Activated T-helper 17 cell treated with anti-CD3 and anti-CD28 coated beads, Interleukin-2, amount 50 U/mL, for 72 hours (primary cell): ENCODE data around the gene SH3GL3. TPM values are rescaled to one million over a fixed set of nuclear protein-coding genes. Genes with fewer than 3 reads are reported as not detected.

Experiments used
- ATAC-seq: fragments of 150-1000 bp; cut with Tn5 transposase; replicated peaks from 2 replicates; pipeline ENCODE4 v1.10.0; 2021; ENCODE audit warnings: mild to moderate bottlenecking, moderate library complexity
- H3K27ac Mint-ChIP-seq: one replicate; pipeline ENCODE4 v1.8.0; 2022; ENCODE audit warnings: mixed read lengths
- H3K27me3 Mint-ChIP-seq: one replicate; pipeline ENCODE4 v1.8.0; 2022; ENCODE audit warnings: mixed read lengths
- H3K36me3 Mint-ChIP-seq: one replicate; pipeline ENCODE4 v1.8.0; 2022; ENCODE audit warnings: low read depth, mild to moderate bottlenecking, mixed read lengths
- H3K4me1 Mint-ChIP-seq: one replicate; pipeline ENCODE4 v1.8.0; 2022; ENCODE audit warnings: mixed read lengths
- H3K4me3 Mint-ChIP-seq: one replicate; pipeline ENCODE4 v1.8.0; 2022; ENCODE audit warnings: mild to moderate bottlenecking, mixed read lengths
- H3K9me3 Mint-ChIP-seq: one replicate; pipeline ENCODE4 v1.8.0; 2022; ENCODE audit warnings: mixed read lengths
- total RNA-seq, 2 donors: library from RNA; stranded (reverse); gene quantifications; one replicate each; pipeline ENCODE4 v1.2.3, GENCODE V29; 2022

The SH3GL3 gene
- total RNA-seq, 2 donors from 2014 or later = 0.74 TPM; not detected in 1

- no peak overlapping the region for H3K27ac Mint-ChIP-seq
- H3K9me3 Mint-ChIP-seq = no peaks in the 10 kb centered on the region
- H3K27me3 Mint-ChIP-seq = peaks cover 35% of the 10 kb centered on the region
- ATAC-seq = no peak
- no peak overlapping the region for H3K4me3 Mint-ChIP-seq
- peaks cover 5% of the 10 kb centered on the region for H3K4me1 Mint-ChIP-seq
- no peaks in the 10 kb centered on the region for H3K36me3 Mint-ChIP-seq
Observed at GRCh38 chr15:83444936-83445335, 2.2 kb upstream of the SH3GL3 start.

GRCh38 chr15:83445643-83446042, 1.5 kb upstream of the SH3GL3 start:
- ATAC-seq = no peak
- Mint-ChIP-seq H3K9me3 (no peaks in the 10 kb centered on the region), H3K27ac (no peak overlapping the region)

GRCh38 chr15:83446417-83446816, 724 bp upstream of the SH3GL3 start:
- H3K4me3 Mint-ChIP-seq = peak overlapping the region; percentile 69
- ATAC-seq = no peak

More at GRCh38 chr15:83445643-83446042, 1.5 kb upstream of the SH3GL3 start:
- no peaks in the 10 kb centered on the region for H3K36me3 Mint-ChIP-seq
- H3K4me1 Mint-ChIP-seq = peaks cover 5% of the 10 kb centered on the region
- no peak overlapping the region for H3K4me3 Mint-ChIP-seq
- peaks cover 31% of the 10 kb centered on the region for H3K27me3 Mint-ChIP-seq

GRCh38 chr15:83449250-83449671, 2.1 kb downstream of the SH3GL3 start:
- no peak for ATAC-seq
- H3K4me1 Mint-ChIP-seq = peaks cover 5% of the 10 kb centered on the region
- no peak overlapping the region for H3K27ac Mint-ChIP-seq
- no peaks in the 10 kb centered on the region for H3K36me3 Mint-ChIP-seq
- H3K9me3 Mint-ChIP-seq = no peaks in the 10 kb centered on the region
- no peak overlapping the region for H3K4me3 Mint-ChIP-seq
- H3K27me3 Mint-ChIP-seq = peaks cover 27% of the 10 kb centered on the region

More at GRCh38 chr15:83446417-83446816, 724 bp upstream of the SH3GL3 start:
- Mint-ChIP-seq H3K36me3 (no peaks in the 10 kb centered on the region), H3K4me1 (peaks cover 5% of the 10 kb centered on the region), H3K27ac (no peak overlapping the region), H3K9me3 (no peaks in the 10 kb centered on the region), H3K27me3 (peaks cover 31% of the 10 kb centered on the region)

GRCh38 chr15:83449937-83450506, 2.9 kb downstream of the SH3GL3 start:
- Mint-ChIP-seq H3K4me3 (no peak overlapping the region), H3K27me3 (peaks cover 27% of the 10 kb centered on the region), H3K4me1 (peaks cover 5% of the 10 kb centered on the region)

GRCh38 chr15:83457149-83457548, 10.0 kb downstream of the SH3GL3 start:
- Mint-ChIP-seq H3K4me1 (no peaks in the 10 kb centered on the region), H3K36me3 (no peaks in the 10 kb centered on the region), H3K27ac (no peak overlapping the region), H3K27me3 (peaks cover 11% of the 10 kb centered on the region), H3K4me3 (no peak overlapping the region), H3K9me3 (no peaks in the 10 kb centered on the region)
- ATAC-seq = no peak

More at GRCh38 chr15:83449937-83450506, 2.9 kb downstream of the SH3GL3 start:
- Mint-ChIP-seq H3K9me3 (no peaks in the 10 kb centered on the region), H3K36me3 (no peaks in the 10 kb centered on the region), H3K27ac (no peak overlapping the region)
- no peak for ATAC-seq

- ATAC-seq = no peak
- H3K27me3 Mint-ChIP-seq = peaks cover 11% of the 10 kb centered on the region
Observed at GRCh38 chr15:83458381-83458780, 11.2 kb downstream of the SH3GL3 start.

GRCh38 chr15:83462026-83462425, 14.9 kb downstream of the SH3GL3 start:
- ATAC-seq = no peak
- Mint-ChIP-seq H3K27ac (no peak overlapping the region), H3K9me3 (no peaks in the 10 kb centered on the region)

More at GRCh38 chr15:83458381-83458780, 11.2 kb downstream of the SH3GL3 start:
- Mint-ChIP-seq H3K4me1 (no peaks in the 10 kb centered on the region), H3K4me3 (no peak overlapping the region), H3K36me3 (no peaks in the 10 kb centered on the region), H3K27ac (no peak overlapping the region), H3K9me3 (no peaks in the 10 kb centered on the region)

GRCh38 chr15:83462953-83463433, 15.9 kb downstream of the SH3GL3 start:
- no peak for ATAC-seq
- Mint-ChIP-seq H3K4me1 (no peaks in the 10 kb centered on the region), H3K4me3 (no peak overlapping the region), H3K36me3 (no peaks in the 10 kb centered on the region), H3K27me3 (peaks cover 9% of the 10 kb centered on the region), H3K27ac (no peak overlapping the region), H3K9me3 (no peaks in the 10 kb centered on the region)

More at GRCh38 chr15:83462026-83462425, 14.9 kb downstream of the SH3GL3 start:
- H3K4me3 Mint-ChIP-seq = no peak overlapping the region
- peaks cover 12% of the 10 kb centered on the region for H3K27me3 Mint-ChIP-seq
- H3K4me1 Mint-ChIP-seq = no peaks in the 10 kb centered on the region
- H3K36me3 Mint-ChIP-seq = no peaks in the 10 kb centered on the region

- Mint-ChIP-seq H3K27ac (no peak overlapping the region), H3K9me3 (no peaks in the 10 kb centered on the region), H3K27me3 (peaks cover 13% of the 10 kb centered on the region), H3K4me1 (no peaks in the 10 kb centered on the region), H3K36me3 (no peaks in the 10 kb centered on the region), H3K4me3 (no peak overlapping the region)
- ATAC-seq = no peak
Observed at GRCh38 chr15:83470887-83471286, 23.7 kb downstream of the SH3GL3 start.

- Mint-ChIP-seq H3K9me3 (no peaks in the 10 kb centered on the region), H3K4me3 (no peak overlapping the region), H3K27ac (no peak overlapping the region), H3K36me3 (no peaks in the 10 kb centered on the region), H3K27me3 (peaks cover 13% of the 10 kb centered on the region), H3K4me1 (no peaks in the 10 kb centered on the region)
- no peak for ATAC-seq
Observed at GRCh38 chr15:83471307-83471866, 24.2 kb downstream of the SH3GL3 start.

GRCh38 chr15:83472151-83472550, 25.0 kb downstream of the SH3GL3 start:
- H3K36me3 Mint-ChIP-seq = no peaks in the 10 kb centered on the region
- H3K27ac Mint-ChIP-seq = no peak overlapping the region
- no peaks in the 10 kb centered on the region for H3K4me1 Mint-ChIP-seq
- ATAC-seq = no peak
- no peaks in the 10 kb centered on the region for H3K9me3 Mint-ChIP-seq
- no peak overlapping the region for H3K4me3 Mint-ChIP-seq
- H3K27me3 Mint-ChIP-seq = peaks cover 13% of the 10 kb centered on the region

- Mint-ChIP-seq H3K4me3 (no peak overlapping the region), H3K9me3 (no peaks in the 10 kb centered on the region), H3K27ac (no peak overlapping the region), H3K4me1 (no peaks in the 10 kb centered on the region), H3K36me3 (no peaks in the 10 kb centered on the region), H3K27me3 (peaks cover 13% of the 10 kb centered on the region)
- no peak for ATAC-seq
Observed at GRCh38 chr15:83472797-83473196, 25.7 kb downstream of the SH3GL3 start.

GRCh38 chr15:83474578-83474977, 27.4 kb downstream of the SH3GL3 start:
- no peaks in the 10 kb centered on the region for H3K9me3 Mint-ChIP-seq

GRCh38 chr15:83475551-83475950, 28.4 kb downstream of the SH3GL3 start:
- peaks cover 18% of the 10 kb centered on the region for H3K27me3 Mint-ChIP-seq
- no peak for ATAC-seq
- no peak overlapping the region for H3K4me3 Mint-ChIP-seq
- H3K4me1 Mint-ChIP-seq = no peaks in the 10 kb centered on the region
- no peaks in the 10 kb centered on the region for H3K36me3 Mint-ChIP-seq
- no peaks in the 10 kb centered on the region for H3K9me3 Mint-ChIP-seq
- no peak overlapping the region for H3K27ac Mint-ChIP-seq

More at GRCh38 chr15:83474578-83474977, 27.4 kb downstream of the SH3GL3 start:
- no peak for ATAC-seq
- H3K36me3 Mint-ChIP-seq = no peaks in the 10 kb centered on the region
- peaks cover 18% of the 10 kb centered on the region for H3K27me3 Mint-ChIP-seq
- H3K4me1 Mint-ChIP-seq = no peaks in the 10 kb centered on the region
- no peak overlapping the region for H3K27ac Mint-ChIP-seq
- H3K4me3 Mint-ChIP-seq = no peak overlapping the region
